HUDEP-2 (cell line): ENCODE data around the gene CPA4.
A peak's percentile ranks its signal among the peaks of the same experiment; 100 is the strongest.

ENCODE experiments used
- DNase-seq, 76 experiments: peaks; one replicate each; lab custom pipeline; 2025; ENCODE audit not compliant: unreplicated experiment in 76 of 76; lab: John Stamatoyannopoulos, UW

Gene CPA4

DNA sequence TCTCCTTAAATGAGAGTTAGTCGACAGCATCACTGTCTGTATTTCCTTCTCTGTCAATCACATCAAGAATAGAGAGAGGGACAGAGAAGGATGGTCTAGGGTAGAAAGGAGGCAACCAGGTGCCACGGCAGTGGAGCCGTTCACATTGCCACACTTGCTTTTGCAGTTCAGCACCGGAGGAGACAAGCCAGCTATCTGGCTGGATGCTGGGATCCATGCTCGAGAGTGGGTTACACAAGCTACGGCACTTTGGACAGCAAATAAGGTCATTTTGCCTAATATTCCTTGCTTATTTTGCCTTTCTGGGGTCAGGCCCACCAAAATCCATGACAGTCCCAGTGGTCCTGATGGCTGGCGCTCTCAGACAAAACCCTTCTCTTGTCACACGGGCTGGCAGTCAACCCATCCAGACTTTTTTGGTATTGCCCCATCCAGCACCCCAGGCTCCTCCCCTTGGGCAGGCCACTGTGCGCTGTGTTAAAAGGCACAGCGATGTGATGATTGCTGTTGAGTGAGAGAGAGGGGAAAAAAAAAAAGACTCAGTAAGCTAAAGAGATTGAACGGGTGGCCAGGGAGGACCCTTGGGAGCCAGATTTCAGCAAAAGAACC lies 17.9 kb upstream of the CPA4 start:
- DNase-seq = no peak

DNA sequence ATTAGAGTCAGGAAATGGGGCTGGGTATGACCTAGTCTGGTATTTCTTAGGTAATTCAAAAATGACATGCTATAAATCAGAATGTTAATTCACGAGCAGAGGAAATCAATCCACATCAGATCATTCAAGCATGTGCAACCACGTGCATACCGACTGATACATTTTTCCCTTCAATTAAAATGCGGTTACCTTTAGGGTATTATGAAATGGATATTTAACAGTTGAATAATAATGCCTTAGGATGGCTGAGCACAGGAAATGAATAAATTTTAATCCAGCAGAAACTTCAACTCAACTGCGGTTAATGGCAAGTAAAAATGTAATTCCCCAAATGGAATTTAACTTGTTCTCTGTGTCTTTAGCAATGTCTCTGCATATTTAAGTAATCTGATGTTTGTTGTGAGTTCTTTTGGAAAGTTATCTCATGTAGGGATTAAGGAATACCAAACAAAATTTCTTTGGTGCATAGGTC lies 17.1 kb upstream of the CPA4 start:
- no peak for DNase-seq

DNA sequence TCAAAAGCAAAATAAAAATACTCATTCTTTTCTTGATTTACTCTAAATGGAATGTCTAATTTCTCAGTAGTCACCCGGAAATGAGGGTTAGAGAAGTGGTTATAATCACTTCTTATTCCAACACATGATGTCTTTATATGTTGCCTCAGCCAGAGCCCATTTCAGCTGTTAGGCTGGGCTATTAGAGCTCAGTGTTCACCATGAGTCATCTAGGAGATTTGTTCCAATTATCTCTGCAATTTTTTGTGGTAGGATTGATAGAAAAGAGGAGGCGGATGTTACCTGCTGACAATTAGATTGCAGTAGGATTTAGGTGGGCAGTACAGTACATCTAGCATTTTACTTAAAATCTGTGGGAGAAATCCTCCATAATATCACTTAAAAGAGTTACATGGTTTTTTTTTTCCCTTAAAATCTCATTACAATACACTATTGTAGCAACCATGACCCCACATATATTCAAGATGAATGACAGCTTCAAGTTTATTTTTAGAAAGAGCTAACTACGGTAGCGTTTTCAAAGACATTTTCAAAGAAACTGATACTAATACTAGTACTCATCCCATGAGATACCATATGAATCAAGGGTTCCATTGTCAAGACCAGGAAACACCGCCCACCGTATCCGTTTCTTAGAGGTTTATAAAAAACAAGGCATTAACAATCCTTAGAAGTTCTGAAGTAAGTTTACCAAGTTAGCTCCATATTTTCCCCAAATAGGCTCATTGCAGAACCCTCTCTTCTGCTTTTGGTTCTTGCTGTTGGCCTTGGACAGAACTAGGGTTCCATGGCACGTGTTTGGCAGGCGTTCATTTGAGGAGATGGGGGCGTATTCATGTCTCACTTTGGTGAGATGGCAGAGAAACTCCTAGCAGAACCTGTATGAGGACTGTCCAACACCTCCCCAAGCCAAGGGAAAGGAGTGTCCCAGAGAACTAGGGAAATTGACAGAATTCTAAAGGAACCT lies 15.9 kb upstream of the CPA4 start:
- no peak for DNase-seq

DNA sequence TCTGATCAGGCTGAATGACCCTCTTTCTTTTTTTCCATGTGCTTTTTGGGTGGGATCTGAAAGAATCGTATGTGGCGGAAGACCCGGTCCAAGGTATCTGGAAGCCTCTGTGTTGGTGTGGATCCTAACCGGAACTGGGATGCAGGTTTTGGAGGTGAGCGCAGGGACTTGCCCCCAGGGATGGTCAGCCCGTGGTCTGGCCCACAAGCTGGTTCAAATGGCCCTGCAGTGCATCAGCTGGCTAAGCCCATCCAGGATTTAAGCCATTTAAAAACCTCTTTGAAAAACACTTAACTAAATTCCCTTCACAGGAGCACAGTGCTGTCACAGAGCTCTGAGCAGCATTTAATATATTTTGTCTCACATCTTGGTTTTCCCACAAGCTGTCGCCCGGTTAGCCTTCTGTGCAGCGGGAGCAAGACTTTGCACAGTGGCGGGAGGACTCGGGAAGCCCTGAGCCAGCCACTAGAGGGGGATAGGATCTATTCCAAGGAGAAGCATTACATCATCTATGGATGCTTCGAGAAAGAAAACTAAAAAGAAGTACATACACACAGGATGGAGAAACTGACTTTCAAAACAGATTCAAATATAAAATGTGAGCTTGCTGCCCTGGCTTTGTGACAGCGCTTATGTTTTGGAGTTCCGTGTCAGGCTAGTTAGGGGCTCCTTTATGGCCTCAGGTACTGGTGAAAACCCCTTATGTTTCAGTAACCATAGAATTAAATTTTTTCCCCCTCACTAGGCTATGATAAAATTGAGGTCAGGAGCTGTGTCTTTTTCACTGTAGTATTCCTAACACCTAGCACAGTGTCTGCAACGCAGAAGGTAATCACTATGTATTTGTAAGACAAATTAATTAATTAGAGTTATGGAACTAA lies 15.0 kb upstream of the CPA4 start:
- peak in 5 of 76 experiments; percentile 1 to 11 (median 3) for DNase-seq

DNA sequence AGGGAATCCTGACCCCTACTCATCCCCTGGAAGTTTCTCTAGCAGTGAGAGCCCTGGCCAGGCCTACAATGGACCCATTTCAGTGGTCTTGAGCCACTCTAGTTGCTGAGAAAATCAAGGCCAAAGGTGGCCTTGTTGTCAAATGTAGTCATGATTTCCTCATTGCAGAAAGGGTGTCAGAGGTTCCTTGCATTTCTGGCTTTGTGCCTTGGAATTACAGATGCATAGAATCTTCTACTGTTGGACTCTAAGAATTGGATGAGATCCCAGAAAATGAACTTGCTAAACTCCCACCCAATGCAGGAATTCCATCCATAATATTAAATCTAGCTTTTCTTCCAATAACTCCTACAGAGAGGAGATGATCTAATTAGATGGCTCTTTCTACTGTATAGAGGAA lies 14.1 kb upstream of the CPA4 start:
- no peak for DNase-seq

DNA sequence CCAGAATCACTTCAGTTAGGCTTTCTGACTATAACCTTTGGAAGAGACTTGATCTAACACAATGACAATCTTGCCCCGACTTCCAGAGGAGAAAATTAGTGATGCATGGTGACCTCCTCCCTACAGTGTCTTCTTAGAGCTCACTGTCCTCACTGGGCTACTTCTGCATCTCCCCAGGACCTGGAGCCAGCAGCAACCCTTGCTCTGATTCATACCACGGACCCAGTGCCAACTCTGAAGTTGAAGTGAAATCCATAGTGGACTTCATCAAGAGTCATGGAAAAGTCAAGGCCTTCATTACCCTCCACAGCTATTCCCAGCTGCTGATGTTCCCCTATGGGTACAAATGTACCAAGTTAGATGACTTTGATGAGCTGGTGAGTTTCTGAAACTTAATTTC lies 13.7 kb upstream of the CPA4 start:
- DNase-seq = no peak

DNA sequence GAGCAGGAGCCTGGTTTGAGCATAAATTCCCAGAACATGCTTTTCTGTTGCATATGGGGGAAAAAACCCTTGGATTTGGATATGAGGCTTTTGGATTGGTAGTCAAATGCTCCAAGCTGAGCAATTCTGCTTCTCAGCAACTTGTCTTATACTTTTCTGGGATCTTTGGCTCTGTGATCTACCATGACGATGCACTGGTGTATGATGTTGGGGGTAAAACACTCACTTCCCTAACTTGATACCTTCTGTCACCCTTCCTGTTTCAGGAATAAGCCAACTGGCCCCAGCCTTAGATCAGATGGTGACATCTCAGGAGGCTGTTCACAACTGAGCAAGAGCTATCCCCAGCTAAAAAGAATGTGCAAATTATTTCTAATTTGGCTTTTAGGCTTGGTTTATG lies 13.1 kb upstream of the CPA4 start:
- DNase-seq = no peak

DNA sequence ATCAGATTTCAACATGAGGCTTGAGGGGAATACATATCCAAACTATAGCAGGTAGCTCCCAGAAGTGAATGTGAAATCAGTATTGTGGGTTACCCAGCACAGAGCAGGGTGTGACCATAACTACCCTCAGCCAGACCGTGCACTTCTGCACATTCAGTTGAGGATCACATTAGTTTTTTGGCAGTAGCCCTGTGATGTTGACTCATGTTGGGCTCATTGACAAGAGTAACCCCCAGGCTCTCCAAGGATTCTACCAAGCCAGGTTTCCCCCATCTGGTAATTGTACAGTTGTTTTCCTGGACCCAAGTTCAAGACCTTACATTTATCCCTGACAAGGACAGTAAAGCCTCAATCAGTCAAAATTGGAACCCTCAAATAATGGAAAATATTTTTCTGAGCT lies 11.7 kb upstream of the CPA4 start:
- no peak for DNase-seq

DNA sequence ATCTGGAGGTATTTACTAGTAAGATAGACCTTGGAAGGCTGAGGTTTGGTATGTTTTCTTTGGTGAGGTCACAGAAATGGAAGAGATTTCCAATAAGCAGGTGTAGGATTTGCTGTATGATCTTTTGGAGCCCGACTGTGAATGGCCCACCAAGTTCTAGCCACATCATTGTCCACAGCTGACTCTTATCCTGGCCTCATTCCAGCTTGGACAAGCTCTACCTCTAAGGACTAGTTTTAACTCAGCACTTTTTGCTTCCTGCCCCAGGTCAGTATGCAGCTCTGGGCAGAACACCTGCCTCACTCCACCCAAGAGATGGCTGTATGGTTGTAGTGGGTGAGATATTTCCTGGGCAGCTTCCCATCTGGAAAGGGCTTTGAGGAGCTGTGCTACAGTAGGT lies 6.1 kb upstream of the CPA4 start:
- no peak for DNase-seq

DNA sequence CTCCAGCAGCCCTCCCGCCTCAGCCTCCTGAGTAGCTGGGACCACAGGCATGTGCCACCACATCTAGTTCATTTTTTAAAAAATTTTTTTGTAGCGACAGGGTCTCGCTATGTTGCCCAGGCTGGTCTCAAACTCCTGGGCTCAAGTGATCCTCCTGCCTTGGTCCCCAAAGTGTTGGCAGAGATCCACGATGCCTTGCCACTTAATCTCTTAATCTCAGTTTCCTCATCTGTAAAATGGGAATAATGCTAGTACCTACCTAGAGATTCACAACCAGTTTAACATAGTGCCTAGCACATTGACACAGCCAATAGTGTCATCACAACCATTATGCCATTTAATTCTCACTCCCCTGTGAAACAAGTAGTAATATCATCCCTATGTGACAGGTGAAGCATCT lies 4.8 kb upstream of the CPA4 start:
- no peak for DNase-seq

DNA sequence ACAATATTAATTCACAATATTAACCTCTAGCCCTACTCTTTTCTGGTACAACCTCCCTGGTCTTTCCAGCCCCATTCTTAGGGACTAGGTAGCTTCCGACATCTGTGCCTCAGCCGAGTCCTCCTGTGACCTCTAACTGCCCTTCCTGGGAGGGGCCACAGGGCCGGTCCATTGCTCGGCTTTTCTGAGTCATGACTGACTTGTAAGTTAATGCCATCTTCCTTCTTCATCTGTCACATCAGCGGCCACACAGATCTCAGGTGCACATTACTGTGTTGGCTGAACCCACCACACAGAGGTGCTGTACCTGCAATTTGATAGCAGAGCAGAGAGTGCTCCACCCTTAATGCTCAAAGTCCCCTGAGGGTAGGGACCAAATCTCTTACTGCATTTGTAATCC lies 4.1 kb upstream of the CPA4 start:
- no peak for DNase-seq

DNA sequence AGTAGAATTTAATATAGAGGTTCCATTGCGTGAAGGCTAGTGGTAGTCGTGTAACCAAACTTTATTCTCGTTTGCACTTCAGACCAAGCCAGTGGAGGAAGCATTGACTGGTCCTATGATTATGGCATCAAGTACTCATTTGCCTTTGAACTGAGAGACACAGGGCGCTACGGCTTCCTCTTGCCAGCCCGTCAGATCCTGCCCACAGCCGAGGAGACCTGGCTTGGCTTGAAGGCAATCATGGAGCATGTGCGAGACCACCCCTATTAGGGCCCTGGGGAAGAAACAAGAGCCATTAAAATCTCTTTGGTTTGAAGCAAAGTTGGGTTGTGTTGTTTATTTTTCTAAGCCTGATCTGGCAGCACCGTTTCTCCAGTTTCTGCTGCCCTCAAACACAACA lies 3.5 kb upstream of the CPA4 start:
- DNase-seq = no peak

DNA sequence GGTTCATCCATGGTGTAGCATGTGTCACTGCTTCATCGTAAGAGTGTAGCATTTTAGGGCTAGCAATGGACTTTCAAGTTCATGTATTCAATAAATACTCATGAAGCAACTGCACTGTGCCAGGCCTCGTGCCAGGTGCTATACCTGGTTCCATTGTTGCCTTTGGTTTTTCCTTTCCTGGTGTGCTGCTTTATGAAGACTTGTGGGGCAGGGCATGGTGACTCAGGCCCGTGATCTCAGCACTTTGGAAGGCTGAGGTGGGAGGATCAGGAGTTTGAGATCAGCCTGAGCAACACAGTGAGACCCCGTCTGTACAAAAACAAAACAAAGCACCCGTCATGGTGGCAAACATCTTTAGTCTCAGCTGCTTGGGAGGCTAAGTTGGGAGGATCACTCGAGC lies 2.2 kb upstream of the CPA4 start:
- no peak for DNase-seq

DNA sequence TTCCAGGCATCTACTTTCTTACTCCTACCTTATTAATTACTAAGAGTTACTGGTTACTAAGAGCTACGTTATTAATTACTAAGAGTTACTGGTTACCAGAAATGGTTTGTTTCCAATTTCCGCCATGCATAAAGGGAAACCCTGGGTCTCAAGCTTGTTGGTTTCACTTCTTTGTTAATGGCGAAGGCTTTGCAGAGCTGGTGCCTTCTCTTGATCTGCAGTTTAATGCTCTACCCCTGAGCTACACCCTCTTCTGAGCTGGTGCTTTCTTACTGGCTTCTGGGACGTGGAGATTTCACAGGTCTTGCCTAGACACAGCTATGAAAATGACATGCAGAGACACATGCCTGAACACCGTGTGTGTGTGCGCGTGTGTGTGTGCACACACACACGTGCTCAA lies 560 bp downstream of the CPA4 start:
- no peak for DNase-seq

DNA sequence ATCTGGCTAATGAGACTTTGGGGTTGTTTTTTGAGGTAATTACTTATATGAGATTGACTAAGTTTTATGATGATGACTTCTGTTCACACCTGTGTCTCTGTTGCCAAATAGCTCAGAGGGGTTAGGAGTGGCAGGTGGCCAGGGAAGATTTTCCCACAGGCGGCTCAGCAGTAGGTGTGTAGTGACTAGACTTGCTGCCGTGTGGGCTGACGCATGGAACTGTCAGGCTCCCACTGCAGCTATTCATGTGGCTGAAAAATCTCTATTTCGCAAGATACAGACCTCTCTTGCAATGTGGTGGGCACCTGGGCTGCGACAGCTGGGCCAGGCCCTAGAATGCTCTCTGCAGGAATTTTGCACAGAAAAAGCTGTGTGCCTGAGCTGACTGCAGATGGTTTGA lies 1.4 kb downstream of the CPA4 start:
- no peak for DNase-seq

DNA sequence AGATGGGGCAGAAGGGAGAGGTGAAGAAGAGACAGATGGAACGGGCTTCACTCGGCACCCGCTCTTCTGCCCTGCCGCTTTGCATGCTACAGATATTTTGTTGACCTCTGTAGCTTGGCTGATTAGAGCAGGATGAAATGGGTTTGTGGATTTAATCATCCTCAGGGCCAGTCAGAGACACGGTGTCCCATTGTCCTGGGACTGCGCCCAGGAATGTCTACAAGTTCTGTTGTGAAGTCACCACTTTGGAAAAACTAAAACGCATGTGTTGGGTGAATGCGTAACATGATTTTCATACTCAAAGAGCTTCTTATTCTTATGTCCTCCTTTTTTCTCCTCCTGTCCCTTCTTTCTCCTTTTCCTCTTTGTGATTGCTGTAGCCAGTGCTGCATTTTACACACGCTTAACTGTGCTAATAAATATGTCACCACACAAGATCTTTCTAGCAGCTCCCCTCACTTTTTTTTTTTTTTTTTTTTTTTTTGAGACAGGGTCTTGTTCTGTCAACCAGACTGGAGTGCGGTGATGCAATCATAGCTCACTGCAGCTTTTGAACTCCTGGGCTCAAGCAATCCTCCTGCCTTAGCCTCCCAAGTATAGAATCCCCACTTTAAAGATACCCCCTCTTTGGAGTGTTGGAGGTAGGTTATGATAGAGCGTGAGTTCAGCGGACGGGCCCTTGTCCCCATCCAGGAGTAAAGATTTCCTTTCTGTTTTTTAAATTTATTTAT lies 3.4 kb downstream of the CPA4 start:
- no peak for DNase-seq

DNA sequence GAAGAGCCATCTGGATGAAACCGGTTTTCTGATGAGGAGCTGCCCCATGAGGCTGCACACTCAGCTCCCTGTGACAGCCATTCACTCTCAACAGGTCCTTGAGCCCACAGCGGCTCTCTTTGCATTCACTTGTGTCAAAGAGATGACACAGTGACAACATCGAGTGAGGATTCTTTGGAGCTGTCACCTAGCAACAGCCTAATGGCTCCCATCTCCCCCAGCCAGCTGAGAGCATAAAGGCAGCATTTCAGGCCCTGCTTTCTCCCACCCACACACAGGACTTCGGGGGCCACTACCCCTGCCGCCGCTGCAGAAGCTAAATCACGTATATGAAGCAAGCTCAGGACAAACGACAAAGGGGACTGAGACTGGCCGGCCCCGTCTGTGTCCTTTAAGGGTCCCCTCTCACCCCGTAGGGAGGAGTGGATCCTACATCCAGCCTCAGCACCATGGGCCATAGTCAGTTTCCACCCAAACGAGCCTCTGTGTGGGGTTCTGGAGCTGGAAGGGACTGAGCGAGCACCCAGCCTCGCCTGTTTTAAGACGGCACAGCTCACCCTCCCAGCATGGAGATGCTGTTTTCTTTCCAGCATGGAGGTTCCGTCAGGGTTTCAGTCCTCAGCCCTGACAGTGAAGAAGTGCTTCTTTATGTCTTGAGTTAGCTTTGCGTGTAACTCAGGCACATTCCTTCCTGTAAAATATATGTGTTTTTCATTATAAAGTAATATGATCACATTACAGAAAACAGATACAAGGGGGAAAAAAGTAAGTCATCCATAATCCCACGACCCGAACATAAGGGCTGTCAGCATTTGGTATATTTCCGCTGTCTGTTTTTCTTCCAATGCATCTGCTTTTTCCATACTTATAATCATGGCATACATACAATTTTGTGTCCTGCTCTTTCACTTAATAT lies 4.9 kb downstream of the CPA4 start:
- no peak for DNase-seq

DNA sequence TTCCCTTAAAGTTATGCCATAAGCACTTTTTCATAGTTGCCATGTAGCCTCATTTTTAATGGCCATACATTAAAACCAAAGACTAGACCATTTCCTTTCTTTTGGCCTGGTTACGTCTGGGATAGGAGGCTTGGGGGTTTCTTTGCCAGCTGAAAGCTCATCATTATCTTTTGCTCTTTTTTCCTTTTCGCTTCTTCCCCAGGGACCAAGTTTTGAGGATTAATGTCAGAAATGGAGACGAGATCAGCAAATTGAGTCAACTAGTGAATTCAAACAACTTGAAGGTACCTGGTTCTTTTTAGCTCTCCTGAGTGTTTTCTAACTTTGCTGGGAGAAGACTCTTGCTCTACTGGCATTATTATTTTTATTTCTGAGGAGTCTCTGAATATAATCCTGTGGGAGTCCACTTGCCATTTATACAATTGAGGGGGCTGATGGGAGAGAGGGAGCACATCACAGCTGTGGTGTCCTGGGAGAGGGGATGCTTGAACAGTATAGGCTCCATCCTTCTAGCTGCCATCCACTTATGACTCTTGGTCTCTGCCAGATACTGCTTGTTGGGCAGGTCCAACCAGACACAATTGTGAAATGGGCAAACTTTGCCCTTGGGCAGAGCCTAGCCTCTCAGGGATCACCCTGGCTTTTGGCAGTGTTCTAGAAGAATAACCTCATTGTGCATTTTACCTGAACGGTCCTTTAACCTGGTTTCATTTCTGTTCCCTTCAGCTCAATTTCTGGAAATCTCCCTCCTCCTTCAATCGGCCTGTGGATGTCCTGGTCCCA lies 5.8 kb downstream of the CPA4 start:
- no peak for DNase-seq

DNA sequence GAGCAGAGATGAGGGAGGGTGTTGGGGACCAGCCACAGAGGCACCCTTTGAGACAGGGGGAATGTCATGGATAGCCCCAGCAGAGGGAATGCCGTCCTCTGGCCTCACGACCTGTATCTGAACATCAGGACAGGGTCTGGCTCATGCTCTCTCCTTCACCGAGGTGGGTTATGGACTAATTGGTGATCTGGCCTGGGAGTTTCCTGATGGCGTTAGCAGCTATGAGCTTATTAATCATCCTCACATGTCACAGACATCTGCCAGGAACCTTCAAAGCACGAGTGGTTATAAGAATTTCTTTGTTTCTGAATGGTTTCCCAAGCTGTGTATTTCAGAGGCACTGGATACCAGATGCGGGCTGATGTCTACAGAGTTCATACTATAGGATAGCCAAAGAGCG lies 6.9 kb downstream of the CPA4 start:
- no peak for DNase-seq
